Activated CD8-positive, alpha-beta T cell treated with anti-CD3 and anti-CD28 coated beads for 36 hours (primary cell): ENCODE data around the gene FMC1. TPM values are rescaled to one million over a fixed set of nuclear protein-coding genes. Genes with fewer than 3 reads are reported as not detected.

Experiments
- ATAC-seq: fragments of 200-7000 bp; cut with Tn5 transposase; one replicate; pipeline ENCODE4 v1.10.0; 2021; ENCODE audit warnings: mild to moderate bottlenecking, moderate library complexity
- CTCF ChIA-PET: fragments of 350-600 bp; sonication (Branson Sonifier 250); formaldehyde crosslinking; loops from one replicate; lab custom pipeline; 2021; ENCODE audit warnings: antibody characterized with exemption; lab: Charles Lee
- POLR2A ChIA-PET: fragments of 350-600 bp; sonication (Branson Sonifier 250); formaldehyde crosslinking; loops from one replicate; lab custom pipeline; 2021; ENCODE audit warnings: antibody characterized with exemption; lab: Charles Lee
- DNase-seq: peaks from one replicate; pipeline ENCODE4 v3.0.0-alpha.2; 2020
- H3K27ac Mint-ChIP-seq: one replicate; pipeline ENCODE4 v1.8.0; 2021; ENCODE audit warnings: mild to moderate bottlenecking, mixed read lengths
- H3K27me3 Mint-ChIP-seq: one replicate; pipeline ENCODE4 v1.8.0; 2021; ENCODE audit warnings: mixed read lengths
- H3K36me3 Mint-ChIP-seq: one replicate; pipeline ENCODE4 v1.8.0; 2021; ENCODE audit warnings: low read depth, mixed read lengths
- H3K4me1 Mint-ChIP-seq: one replicate; pipeline ENCODE4 v1.8.0; 2021; ENCODE audit warnings: low read depth, mixed read lengths
- H3K4me3 Mint-ChIP-seq: one replicate; pipeline ENCODE4 v1.8.0; 2021; ENCODE audit warnings: mild to moderate bottlenecking, moderate library complexity, mixed read lengths
- H3K9me3 Mint-ChIP-seq: one replicate; pipeline ENCODE4 v1.8.0; 2021; ENCODE audit warnings: mixed read lengths
- intact Hi-C: fragments of 100-400 bp; cut with micrococcal nuclease; formaldehyde crosslinking; loops from one replicate; pipeline ENCODE4 v1.10.0; 2022
- total RNA-seq, 2 experiments: library from RNA; stranded (reverse); gene quantifications; one replicate each; pipeline ENCODE4 v1.2.3, GENCODE V29; 2021
- TF ChIP-seq, protein P1 (sequence below): fragments of 200-600 bp; IDR thresholded peaks from one replicate; pipeline ENCODE4 v1.8.0; 2022; ENCODE audit warnings: antibody characterized with exemption, mild to moderate bottlenecking

Gene FMC1
- total RNA-seq, 2 experiments from 2014 or later: 9.9 to 12.6 TPM

DNA sequence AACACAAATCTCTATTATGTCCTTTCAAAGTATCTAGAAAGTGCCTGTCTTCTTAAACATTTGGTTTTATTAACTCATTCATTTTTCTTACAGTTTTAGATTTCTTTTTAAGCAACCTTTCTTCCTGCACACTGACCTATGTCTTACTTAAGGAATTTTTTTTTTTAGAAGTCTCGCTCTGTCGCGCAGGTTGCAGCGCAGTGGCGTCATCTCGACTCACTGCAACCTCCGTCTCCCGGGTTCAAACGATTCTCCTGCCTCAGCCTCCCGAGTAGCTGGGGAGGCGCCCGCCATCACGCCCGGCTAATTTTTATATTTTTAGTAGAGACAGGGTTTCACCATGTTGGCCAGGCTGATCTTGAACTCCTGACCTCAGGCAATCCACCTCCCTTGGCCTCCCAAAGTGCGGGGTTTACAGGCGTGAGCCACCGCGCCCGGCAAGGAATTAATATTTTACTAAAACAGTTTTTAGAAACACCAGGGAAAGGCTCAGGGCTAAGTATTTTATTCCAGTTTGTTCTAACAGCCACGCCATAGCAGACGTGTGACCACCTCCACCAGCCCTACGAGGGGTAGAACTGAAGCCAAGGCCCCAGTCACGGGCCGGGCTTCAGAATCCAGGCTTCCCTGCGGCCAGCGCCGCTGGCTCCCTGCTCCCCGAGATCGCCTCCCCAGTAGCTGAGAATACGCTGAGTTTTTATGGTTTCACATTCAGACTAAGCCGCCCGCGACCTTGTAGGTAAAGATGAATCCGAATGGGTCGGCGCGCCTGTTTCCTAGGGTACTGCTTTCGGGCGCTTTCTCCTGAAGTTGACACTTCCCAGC lies 17.6 kb downstream of the FMC1 start:
- Mint-ChIP-seq H3K4me1 (peaks cover 22% of the 10 kb centered on the region), H3K9me3 (no peaks in the 10 kb centered on the region), H3K4me3 (peak overlapping the region; percentile 92), H3K27me3 (no peaks in the 10 kb centered on the region), H3K36me3 (peaks cover 33% of the 10 kb centered on the region), H3K27ac (peak overlapping the region; percentile 98)
- DNase-seq (peak; percentile 71), ATAC-seq (peak; percentile 0)
- ChIA-PET POLR2A (interaction anchor here (0.6 to 3.9 kb wide), 9 partner anchors 9 to 274 kb away, joined by 3 to 39 read pairs (median 7); partner anchors contain the start of gene FMC1), CTCF (interaction anchor here (0.8 kb wide), 2 partner anchors 10 to 19 kb away, joined by 3 to 5 read pairs; no protein-coding TSS in a partner anchor)
- TF ChIP-seq, protein P1, sequence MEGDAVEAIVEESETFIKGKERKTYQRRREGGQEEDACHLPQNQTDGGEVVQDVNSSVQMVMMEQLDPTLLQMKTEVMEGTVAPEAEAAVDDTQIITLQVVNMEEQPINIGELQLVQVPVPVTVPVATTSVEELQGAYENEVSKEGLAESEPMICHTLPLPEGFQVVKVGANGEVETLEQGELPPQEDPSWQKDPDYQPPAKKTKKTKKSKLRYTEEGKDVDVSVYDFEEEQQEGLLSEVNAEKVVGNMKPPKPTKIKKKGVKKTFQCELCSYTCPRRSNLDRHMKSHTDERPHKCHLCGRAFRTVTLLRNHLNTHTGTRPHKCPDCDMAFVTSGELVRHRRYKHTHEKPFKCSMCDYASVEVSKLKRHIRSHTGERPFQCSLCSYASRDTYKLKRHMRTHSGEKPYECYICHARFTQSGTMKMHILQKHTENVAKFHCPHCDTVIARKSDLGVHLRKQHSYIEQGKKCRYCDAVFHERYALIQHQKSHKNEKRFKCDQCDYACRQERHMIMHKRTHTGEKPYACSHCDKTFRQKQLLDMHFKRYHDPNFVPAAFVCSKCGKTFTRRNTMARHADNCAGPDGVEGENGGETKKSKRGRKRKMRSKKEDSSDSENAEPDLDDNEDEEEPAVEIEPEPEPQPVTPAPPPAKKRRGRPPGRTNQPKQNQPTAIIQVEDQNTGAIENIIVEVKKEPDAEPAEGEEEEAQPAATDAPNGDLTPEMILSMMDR: no peak
- intact Hi-C loops: loop anchor here (5.0 kb wide), 1 partner anchor 251 kb away; the partner anchor contains the start of gene ZC3HAV1

DNA sequence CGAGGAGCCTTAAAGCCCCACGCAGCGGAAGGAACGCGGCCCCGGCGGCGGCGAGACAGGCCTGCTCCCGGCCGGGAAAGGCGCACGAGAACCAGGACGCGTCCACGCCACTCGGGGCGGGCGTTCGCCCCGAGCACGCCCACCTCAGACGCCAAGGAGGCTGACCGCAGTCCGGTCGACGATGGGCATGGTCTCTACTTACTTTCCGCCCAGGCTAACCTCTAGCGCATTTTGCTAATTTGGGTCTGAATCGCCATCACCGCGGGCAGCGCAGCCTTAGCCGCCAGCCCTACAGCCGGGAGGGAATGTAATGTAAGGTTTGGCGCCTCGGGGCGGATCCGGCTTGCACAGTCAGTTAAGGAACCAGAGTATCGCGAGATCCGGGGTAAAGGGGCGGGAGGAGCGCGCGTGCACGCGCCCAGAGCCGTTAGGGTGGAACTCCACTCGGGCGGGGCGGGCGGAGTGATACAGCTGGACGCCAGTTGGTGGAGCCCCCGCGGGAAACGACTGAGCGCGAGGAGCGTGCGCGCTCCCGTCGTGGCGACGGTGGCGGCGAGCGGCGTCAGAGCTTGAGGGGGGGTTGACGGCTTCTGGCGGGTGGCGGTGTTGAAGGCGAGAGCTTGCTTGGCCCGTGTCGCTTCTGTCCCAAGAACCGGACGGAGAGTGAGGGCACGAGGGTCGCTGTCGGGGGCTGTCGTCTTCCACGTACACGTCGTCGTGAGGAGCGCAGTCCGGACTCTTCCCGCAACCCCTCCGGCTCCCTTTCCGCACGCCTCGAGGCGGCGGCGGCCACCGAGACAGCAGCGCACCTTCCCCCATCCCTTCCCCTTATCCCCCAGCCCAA lies 18.5 kb downstream of the FMC1 start, which contains the start of gene LUC7L2:
LUC7L2 (plus strand) TSS at position 529 of the 844 bp plus-strand sequence. CDS start 368 bp downstream, outside the sequence.
- intact Hi-C loops: loop anchor here (1.0 to 5.0 kb wide), 2 partner anchors 19 to 252 kb away; partner anchors contain the start of gene ZC3HAV1
- Mint-ChIP-seq H3K9me3 (no peaks in the 10 kb centered on the region), H3K4me3 (peak within 1 kb of the TSS; percentile 92), H3K27ac (peak within 1 kb of the TSS; percentile 98), H3K4me1 (peaks cover 28% of the 10 kb centered on the region), H3K27me3 (no peaks in the 10 kb centered on the region), H3K36me3 (peaks cover 38% of the 10 kb centered on the region)
- POLR2A ChIA-PET: interaction anchor here (0.6 to 3.9 kb wide), 12 partner anchors 8 to 901 kb away, joined by 3 to 39 read pairs (median 4); partner anchors contain the start of gene FMC1
- DNase-seq (peak; percentile 100), ATAC-seq (peak; percentile 76)
- CTCF ChIA-PET: interaction anchor here (0.8 kb wide), 2 partner anchors 11 to 20 kb away, joined by 3 to 5 read pairs; no protein-coding TSS in a partner anchor
- TF ChIP-seq, protein P1: no peak

DNA sequence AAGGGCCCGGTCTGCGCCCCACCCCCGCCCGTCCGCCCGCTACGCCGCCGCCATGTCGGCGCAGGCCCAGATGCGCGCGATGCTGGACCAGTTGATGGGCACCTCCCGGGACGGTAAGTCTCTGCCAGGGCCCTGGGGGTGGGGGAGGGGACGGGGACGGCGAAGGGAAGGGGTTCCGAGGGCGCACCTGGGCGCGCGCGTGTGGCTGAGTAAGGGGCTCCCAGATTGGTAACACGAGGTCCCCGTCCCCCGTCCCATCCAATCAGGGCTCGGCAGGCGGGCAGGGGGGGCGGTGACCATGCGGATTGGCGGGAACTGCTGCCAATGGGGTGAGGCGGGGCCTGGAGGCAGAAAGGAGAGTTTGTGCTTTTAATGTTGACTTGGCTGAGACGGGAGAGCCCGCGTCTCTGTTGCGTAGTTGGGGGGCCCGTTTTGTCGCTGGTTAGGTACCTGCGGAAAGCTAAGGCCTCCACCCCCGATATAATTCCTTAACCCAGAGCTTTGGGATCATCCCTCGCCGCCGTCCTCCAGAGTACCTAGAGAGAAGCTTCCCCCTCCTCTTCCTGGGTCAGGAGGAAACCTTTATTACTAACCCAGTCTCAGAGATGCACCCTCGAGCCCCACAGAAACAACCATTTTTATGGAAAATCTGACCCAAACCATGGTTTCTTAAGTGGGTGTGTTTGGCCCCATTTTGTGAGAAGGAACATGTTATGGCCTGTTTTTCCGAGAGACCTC lies 19.2 kb downstream of the FMC1 start:
- H3K4me3 Mint-ChIP-seq: peak overlapping the region; percentile 92
- peaks cover 36% of the 10 kb centered on the region for H3K4me1 Mint-ChIP-seq
- no peaks in the 10 kb centered on the region for H3K9me3 Mint-ChIP-seq
- TF ChIP-seq, protein P1: no peak
- H3K27ac Mint-ChIP-seq: peak overlapping the region; percentile 98
- peaks cover 44% of the 10 kb centered on the region for H3K36me3 Mint-ChIP-seq
- intact Hi-C loops: loop anchor here (1.0 kb wide), 1 partner anchor 20 kb away; no protein-coding TSS in a partner anchor
- peak; percentile 83 for ATAC-seq
- POLR2A ChIA-PET: interaction anchor here (0.6 to 3.9 kb wide), 15 partner anchors 9 to 902 kb away, joined by 3 to 39 read pairs (median 4); partner anchors contain the start of gene FMC1
- CTCF ChIA-PET: no interaction called here
- H3K27me3 Mint-ChIP-seq: no peaks in the 10 kb centered on the region
- DNase-seq: peak; percentile 99

DNA sequence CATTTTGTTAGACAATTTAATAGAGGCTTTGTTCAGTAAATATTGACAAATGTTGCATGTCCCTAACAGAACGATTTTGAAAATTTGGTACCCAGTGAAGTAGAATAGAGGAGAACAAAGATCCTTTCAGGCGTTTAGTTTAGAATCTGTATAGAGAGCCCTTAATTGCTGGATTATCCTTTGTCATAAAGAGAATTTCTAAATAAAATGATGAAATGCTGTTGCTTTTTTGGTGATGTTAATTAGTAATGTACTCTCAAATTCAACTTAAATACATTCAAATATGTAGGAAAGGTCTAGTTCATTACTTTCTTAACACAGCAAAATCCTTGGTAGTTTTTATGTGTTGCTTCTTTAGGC lies 19.8 kb downstream of the FMC1 start:
- Mint-ChIP-seq H3K4me1 (peaks cover 42% of the 10 kb centered on the region), H3K4me3 (peak overlapping the region; percentile 92), H3K27me3 (no peaks in the 10 kb centered on the region), H3K27ac (peak overlapping the region; percentile 98), H3K36me3 (peaks cover 46% of the 10 kb centered on the region), H3K9me3 (no peaks in the 10 kb centered on the region)
- intact Hi-C loops: loop anchor here (1.0 kb wide), 1 partner anchor 21 kb away; no protein-coding TSS in a partner anchor
- TF ChIP-seq, protein P1: no peak
- ATAC-seq (no peak), DNase-seq (no peak)
- ChIA-PET POLR2A (interaction anchor here (0.6 to 3.9 kb wide), 8 partner anchors 9 to 78 kb away, joined by 3 to 39 read pairs (median 6); partner anchors contain the start of gene FMC1), CTCF (no interaction called here)
